HepG2 (cell line): ENCODE results near the gene ZBTB48.

Experiments used
- CTCF ChIP-seq: sonication (generic); formaldehyde crosslinking; IDR thresholded peaks from 2 replicates; pipeline ENCODE4 v1.5.0; 2020; ENCODE audit warnings: mild to moderate bottlenecking, missing genetic modification reagents, moderate library complexity
- FOSL1 ChIP-seq: sonication (generic); formaldehyde crosslinking; IDR thresholded peaks from 2 replicates; pipeline ENCODE4 v1.9.0; 2021; ENCODE audit warnings: missing genetic modification reagents, borderline replicate concordance
- MYNN ChIP-seq: sonication (generic); formaldehyde crosslinking; IDR thresholded peaks from 2 replicates; pipeline ENCODE4 v1.4.0; 2020; ENCODE audit warnings: mild to moderate bottlenecking, low read depth, missing genetic modification reagents
- TAF15 ChIP-seq: fragments of 200-400 bp; formaldehyde crosslinking; IDR thresholded peaks from one replicate; pipeline ENCODE4 v1.6.1; 2018; ENCODE audit warnings: mild to moderate bottlenecking, low read depth, low read length; ENCODE audit not compliant: poor library complexity, severe bottlenecking
- TCF12 ChIP-seq, 2 experiments: fragments of 450-650 bp in 1 of 2; sonication (generic) in 1 of 2; formaldehyde crosslinking in 1 of 2; IDR thresholded peaks; 2 replicates each; pipeline versions ENCODE4 v1.6.1 to v1.8.0; 2017 to 2022; ENCODE audit warnings: antibody characterized with exemption in 1 of 2, mild to moderate bottlenecking in 1 of 2, missing genetic modification reagents in 1 of 2, moderate library complexity in 1 of 2
- THYN1 ChIP-seq: sonication (generic); formaldehyde crosslinking; IDR thresholded peaks from 2 replicates; pipeline ENCODE4 v1.8.1; 2023; ENCODE audit warnings: low read depth, mild to moderate bottlenecking, moderate library complexity, missing genetic modification reagents, borderline replicate concordance
- TF ChIP-seq, protein P1 (sequence below): sonication (generic); formaldehyde crosslinking; IDR thresholded peaks from 2 replicates; pipeline ENCODE4 v1.4.0; 2020; ENCODE audit warnings: missing genetic modification reagents
- TF ChIP-seq, protein P2 (sequence below): sonication (generic); formaldehyde crosslinking; IDR thresholded peaks from 2 replicates; pipeline ENCODE4 v1.8.1; 2023; ENCODE audit warnings: mild to moderate bottlenecking, inconsistent platforms, moderate library complexity, missing genetic modification reagents, borderline replicate concordance
- TF ChIP-seq, protein P3 (sequence below): sonication (generic); formaldehyde crosslinking; IDR thresholded peaks from 2 replicates; pipeline ENCODE4 v1.5.0; 2020; ENCODE audit warnings: missing genetic modification reagents

- TF ChIP-seq, protein P1, sequence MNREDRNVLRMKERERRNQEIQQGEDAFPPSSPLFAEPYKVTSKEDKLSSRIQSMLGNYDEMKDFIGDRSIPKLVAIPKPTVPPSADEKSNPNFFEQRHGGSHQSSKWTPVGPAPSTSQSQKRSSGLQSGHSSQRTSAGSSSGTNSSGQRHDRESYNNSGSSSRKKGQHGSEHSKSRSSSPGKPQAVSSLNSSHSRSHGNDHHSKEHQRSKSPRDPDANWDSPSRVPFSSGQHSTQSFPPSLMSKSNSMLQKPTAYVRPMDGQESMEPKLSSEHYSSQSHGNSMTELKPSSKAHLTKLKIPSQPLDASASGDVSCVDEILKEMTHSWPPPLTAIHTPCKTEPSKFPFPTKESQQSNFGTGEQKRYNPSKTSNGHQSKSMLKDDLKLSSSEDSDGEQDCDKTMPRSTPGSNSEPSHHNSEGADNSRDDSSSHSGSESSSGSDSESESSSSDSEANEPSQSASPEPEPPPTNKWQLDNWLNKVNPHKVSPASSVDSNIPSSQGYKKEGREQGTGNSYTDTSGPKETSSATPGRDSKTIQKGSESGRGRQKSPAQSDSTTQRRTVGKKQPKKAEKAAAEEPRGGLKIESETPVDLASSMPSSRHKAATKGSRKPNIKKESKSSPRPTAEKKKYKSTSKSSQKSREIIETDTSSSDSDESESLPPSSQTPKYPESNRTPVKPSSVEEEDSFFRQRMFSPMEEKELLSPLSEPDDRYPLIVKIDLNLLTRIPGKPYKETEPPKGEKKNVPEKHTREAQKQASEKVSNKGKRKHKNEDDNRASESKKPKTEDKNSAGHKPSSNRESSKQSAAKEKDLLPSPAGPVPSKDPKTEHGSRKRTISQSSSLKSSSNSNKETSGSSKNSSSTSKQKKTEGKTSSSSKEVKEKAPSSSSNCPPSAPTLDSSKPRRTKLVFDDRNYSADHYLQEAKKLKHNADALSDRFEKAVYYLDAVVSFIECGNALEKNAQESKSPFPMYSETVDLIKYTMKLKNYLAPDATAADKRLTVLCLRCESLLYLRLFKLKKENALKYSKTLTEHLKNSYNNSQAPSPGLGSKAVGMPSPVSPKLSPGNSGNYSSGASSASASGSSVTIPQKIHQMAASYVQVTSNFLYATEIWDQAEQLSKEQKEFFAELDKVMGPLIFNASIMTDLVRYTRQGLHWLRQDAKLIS (CRISPR knock-in tag): no peak
- TF ChIP-seq, protein P2, sequence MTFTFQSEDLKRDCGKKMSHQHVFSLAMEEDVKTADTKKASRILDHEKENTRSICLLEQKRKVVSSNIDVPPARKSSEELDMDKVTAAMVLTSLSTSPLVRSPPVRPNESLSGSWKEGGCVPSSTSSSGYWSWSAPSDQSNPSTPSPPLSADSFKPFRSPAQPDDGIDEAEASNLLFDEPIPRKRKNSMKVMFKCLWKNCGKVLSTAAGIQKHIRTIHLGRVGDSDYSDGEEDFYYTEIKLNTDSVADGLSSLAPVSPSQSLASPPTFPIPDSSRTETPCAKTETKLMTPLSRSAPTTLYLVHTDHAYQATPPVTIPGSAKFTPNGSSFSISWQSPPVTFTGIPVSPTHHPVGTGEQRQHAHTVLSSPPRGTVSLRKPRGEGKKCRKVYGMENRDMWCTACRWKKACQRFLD (CRISPR knock-in tag): no peak
- TF ChIP-seq TCF12 (IDR thresholded peaks at IDR 0.05) (no peak), TCF12 (CRISPR knock-in tag; IDR thresholded peaks at IDR 0.05) (no peak), THYN1 (CRISPR knock-in tag) (no peak), FOSL1 (no peak), CTCF (CRISPR knock-in tag) (no peak), MYNN (CRISPR knock-in tag) (no peak), TAF15 (no peak)
- TF ChIP-seq, protein P3, sequence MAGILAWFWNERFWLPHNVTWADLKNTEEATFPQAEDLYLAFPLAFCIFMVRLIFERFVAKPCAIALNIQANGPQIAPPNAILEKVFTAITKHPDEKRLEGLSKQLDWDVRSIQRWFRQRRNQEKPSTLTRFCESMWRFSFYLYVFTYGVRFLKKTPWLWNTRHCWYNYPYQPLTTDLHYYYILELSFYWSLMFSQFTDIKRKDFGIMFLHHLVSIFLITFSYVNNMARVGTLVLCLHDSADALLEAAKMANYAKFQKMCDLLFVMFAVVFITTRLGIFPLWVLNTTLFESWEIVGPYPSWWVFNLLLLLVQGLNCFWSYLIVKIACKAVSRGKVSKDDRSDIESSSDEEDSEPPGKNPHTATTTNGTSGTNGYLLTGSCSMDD (CRISPR knock-in tag): no peak
These were observed 53.1 kb downstream of the ZBTB48 start for GRCh38 chr1:6632588-6633514.
